GM10266 (cell line): ENCODE data around the gene CYB561A3.

Experiments used
- DNase-seq: peaks from one replicate; pipeline ENCODE4 v3.0.0; 2012; ENCODE audit errors: extremely low spot score
- TF ChIP-seq, protein P1 (sequence below): IDR thresholded peaks from 2 replicates; pipeline ENCODE4 v1.5.1; 2012; ENCODE audit warnings: mild to moderate bottlenecking, low read depth; ENCODE audit not compliant: control insufficient read depth, insufficient read depth; ENCODE audit errors: missing control alignments

CYB561A3 gene

GRCh38 chr11:61378713-61379313, 17.1 kb upstream of the CYB561A3 start:
- TF ChIP-seq, protein P1, sequence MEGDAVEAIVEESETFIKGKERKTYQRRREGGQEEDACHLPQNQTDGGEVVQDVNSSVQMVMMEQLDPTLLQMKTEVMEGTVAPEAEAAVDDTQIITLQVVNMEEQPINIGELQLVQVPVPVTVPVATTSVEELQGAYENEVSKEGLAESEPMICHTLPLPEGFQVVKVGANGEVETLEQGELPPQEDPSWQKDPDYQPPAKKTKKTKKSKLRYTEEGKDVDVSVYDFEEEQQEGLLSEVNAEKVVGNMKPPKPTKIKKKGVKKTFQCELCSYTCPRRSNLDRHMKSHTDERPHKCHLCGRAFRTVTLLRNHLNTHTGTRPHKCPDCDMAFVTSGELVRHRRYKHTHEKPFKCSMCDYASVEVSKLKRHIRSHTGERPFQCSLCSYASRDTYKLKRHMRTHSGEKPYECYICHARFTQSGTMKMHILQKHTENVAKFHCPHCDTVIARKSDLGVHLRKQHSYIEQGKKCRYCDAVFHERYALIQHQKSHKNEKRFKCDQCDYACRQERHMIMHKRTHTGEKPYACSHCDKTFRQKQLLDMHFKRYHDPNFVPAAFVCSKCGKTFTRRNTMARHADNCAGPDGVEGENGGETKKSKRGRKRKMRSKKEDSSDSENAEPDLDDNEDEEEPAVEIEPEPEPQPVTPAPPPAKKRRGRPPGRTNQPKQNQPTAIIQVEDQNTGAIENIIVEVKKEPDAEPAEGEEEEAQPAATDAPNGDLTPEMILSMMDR, result no peak
- no peak for DNase-seq

- no peak for DNase-seq
- TF ChIP-seq, protein P1, result no peak
These were observed 15.9 kb upstream of the CYB561A3 start for GRCh38 chr11:61377461-61378160.

DNA sequence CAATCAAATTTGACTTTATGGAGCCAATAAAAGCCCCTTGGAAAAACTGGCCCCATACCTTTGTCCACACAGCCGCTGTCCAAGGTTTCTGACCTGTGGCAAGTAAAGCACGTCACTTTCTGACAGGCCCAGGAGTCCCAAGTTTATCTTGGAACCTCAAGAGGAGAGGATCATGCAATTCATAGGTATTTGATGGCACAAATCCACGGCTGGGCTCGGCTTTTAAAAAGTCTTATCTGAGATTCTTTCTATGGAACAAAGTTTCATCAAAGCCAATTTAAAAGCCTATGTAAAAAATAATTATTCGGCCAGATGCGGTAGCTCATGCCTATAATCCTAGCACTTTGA, 14.1 kb upstream of the CYB561A3 start:
- TF ChIP-seq, protein P1, result no peak
- no peak for DNase-seq

- TF ChIP-seq, protein P1, result no peak
- no peak for DNase-seq
These were observed 11.2 kb upstream of the CYB561A3 start for GRCh38 chr11:61372659-61373420.

- TF ChIP-seq, protein P1, result no peak
- no peak for DNase-seq
These were observed 8.8 kb upstream of the CYB561A3 start for GRCh38 chr11:61370349-61371005.

DNA sequence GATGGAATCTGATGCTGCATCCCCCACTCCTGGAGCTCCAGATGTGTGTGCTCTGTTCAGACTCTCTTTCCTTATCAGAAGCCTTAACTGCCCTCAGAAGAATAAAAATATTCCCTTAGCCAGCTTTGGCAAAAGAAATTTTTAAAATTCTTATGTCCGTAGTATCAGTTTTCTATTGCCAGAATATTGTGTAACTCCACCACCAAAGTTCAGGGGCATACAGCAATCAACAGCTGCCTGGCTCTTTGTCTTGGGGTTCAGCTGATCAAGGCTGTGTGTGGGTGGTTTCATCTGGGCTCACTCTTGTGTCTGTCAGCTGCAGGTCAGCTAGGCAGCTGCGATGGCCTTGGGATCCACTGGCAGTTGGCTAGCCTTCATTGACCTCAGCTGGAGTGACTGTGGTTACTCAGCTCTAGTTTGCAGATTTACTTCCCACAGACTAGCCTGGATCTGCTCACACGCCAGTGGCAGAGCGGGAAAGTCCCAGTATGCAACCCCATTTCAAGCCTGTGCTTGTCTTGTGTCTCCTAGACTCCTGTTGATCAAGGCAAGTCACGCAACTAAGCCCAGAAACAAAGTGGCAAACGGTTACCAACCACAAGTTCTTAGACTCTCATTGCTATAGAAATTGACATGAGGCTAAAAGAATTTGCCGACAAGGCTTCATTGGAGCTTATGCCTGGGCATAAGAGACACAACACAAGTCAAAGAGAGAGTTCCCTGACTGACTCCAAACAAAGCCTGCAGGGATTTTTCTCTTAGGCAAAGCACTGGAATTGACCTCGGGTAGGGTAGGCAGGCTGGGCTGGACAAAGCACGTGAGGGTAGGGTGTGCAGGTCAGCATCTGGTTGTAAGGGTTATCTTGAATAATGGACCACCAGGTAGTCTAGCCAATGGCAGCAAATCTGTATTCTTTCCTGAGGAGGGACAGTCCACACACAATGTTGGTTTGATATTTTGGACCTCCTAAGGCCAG, 8.0 kb upstream of the CYB561A3 start:
- TF ChIP-seq, protein P1, result no peak
- no peak for DNase-seq
